ENCODE data around the gene AAMDC.

DNA sequence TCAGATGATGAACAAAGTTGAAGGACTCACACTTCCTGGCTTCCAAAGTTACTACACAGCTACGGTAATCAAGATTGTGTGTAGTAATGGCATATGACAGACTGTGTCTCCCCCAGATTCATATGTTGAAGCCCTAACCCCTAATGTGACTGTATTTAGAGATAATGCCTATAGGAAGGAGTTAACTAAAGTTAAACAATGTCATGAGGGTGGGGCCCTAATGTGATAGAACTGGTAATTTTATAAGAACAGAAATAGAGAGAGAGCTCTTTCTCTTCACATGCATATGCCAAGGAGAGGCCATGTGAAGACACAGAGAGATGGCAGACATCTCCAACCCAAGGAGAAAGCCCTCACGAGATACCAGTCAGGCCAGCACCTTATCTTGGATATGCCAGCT, 8.0 kb downstream of the AAMDC start:
- TF ChIP-seq EGR1 (IDR thresholded peaks at IDR 0.05) (no peak), YY1 (IDR thresholded peaks at IDR 0.05; ENCODE audit: low read depth) (no peak), MAX (IDR thresholded peaks at IDR 0.05) (no peak), TAF1 (IDR thresholded peaks at IDR 0.05; ENCODE audit: low read depth) (no peak), REST (IDR thresholded peaks at IDR 0.05; ENCODE audit: low read depth) (no peak), RAD21 (IDR thresholded peaks at IDR 0.05; ENCODE audit: low read depth) (no peak), ZBTB7A (IDR thresholded peaks at IDR 0.05; ENCODE audit: low read depth) (no peak), CREB1 (IDR thresholded peaks at IDR 0.05; ENCODE audit: low read depth) (no peak), FOXM1 (IDR thresholded peaks at IDR 0.05; ENCODE audit: borderline replicate concordance, low read depth) (no peak)
